Measurements from ENCODE around the gene LMNA. TPM values are rescaled to one million over a fixed set of nuclear protein-coding genes. Genes with fewer than 3 reads are reported as not detected.

The LMNA gene
- total and polyA plus RNA-seq, 10 donors: 33.9 to 279 (median 110) TPM

DNA sequence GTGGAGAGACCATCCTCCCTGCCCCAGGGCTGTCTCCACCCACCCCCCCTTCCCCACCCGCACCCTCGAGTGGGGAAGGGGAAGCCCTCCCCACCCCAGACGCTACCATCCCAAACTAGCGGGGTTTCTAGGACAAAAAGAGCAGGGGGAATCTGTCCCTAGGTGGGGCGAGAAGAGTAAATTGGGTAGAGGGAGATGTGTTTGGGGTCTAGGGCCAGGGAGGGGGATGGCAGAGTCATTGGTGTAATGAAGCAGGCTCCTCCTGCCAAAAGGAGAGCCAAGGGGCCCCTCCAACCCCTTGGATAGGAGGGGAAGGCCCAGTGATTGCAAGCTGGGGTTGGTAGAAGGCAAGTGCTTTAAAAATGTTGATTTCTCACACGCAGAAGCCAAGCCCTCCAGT, 42.3 kb upstream of the LMNA start:
- WGBS, 5 donors: 67 to 75% (median 71%) methylated on average over 6 of the region's 6 CpGs
- peaks cover 0 to 21% (median 0%) of the 10 kb centered on the region in 7 donors for H3K27me3 ChIP-seq (replicated peaks in 1 of 7)
- no peaks in the 10 kb centered on the region for H3K36me3 ChIP-seq
- H3K27ac ChIP-seq: no peak overlapping the region
- H3K9me3 ChIP-seq: no peaks in the 10 kb centered on the region
- no peak for DNase-seq
- H3K4me1 ChIP-seq: peaks cover 5 to 27% (median 18%) of the 10 kb centered on the region in 6 donors
- intact Hi-C loops (cut with DNase I; ENCODE audit: low total_unique reads): no loop called here
- H3K4me3 ChIP-seq: no peak overlapping the region
- TF ChIP-seq, protein P1, sequence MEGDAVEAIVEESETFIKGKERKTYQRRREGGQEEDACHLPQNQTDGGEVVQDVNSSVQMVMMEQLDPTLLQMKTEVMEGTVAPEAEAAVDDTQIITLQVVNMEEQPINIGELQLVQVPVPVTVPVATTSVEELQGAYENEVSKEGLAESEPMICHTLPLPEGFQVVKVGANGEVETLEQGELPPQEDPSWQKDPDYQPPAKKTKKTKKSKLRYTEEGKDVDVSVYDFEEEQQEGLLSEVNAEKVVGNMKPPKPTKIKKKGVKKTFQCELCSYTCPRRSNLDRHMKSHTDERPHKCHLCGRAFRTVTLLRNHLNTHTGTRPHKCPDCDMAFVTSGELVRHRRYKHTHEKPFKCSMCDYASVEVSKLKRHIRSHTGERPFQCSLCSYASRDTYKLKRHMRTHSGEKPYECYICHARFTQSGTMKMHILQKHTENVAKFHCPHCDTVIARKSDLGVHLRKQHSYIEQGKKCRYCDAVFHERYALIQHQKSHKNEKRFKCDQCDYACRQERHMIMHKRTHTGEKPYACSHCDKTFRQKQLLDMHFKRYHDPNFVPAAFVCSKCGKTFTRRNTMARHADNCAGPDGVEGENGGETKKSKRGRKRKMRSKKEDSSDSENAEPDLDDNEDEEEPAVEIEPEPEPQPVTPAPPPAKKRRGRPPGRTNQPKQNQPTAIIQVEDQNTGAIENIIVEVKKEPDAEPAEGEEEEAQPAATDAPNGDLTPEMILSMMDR (IDR thresholded peaks at IDR 0.05 in 8 of 11, conservative IDR thresholded peaks at IDR 0.05 in 3 of 11): no peak
- TF ChIP-seq POLR2A (IDR thresholded peaks at IDR 0.05) (no peak), POLR2AphosphoS5 (IDR thresholded peaks at IDR 0.05) (no peak)

DNA sequence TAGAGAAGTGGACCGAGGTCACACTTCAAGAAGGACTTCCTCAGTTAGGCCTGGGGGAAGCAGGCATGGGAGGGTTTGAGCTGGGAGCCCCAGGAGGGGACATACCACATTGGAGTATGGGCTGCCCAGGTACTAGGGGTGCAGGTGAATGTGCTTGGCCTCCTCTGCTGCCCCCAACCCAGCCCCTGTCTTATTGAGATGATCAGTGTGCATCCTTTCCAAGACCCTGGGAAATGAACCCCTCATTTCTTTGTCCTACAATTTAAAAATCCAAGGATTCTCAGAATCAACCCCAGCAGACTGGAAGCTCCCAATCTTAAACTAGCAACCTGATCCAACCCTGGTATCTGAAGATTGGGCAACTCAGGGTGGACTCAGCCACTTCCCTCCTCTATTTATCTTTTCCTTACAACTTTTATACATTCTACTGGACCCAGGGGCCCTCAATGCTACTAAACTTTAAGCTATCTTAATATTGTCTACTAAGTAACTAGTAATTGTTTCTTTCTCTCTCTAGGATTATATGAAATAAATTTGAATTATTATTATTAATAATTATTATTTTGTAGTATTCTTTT, 41.3 kb upstream of the LMNA start:
- Histone ChIP-seq H3K4me3 (no peak overlapping the region), H3K27ac (no peak overlapping the region), H3K27me3 (replicated peaks in 1 of 7) (peaks cover 0 to 22% (median 0%) of the 10 kb centered on the region in 7 donors), H3K9me3 (no peaks in the 10 kb centered on the region), H3K36me3 (no peaks in the 10 kb centered on the region), H3K4me1 (peaks cover 5 to 28% (median 18%) of the 10 kb centered on the region in 6 donors)
- intact Hi-C loops (cut with DNase I; ENCODE audit: low total_unique reads): no loop called here
- 0 to 38% (median 27%) methylated on average over 1 of the region's 1 CpG for WGBS, 5 donors
- DNase-seq: no peak
- TF ChIP-seq POLR2A (IDR thresholded peaks at IDR 0.05) (no peak), POLR2AphosphoS5 (IDR thresholded peaks at IDR 0.05) (no peak)
- TF ChIP-seq, protein P1 (IDR thresholded peaks at IDR 0.05 in 8 of 11, conservative IDR thresholded peaks at IDR 0.05 in 3 of 11): no peak

DNA sequence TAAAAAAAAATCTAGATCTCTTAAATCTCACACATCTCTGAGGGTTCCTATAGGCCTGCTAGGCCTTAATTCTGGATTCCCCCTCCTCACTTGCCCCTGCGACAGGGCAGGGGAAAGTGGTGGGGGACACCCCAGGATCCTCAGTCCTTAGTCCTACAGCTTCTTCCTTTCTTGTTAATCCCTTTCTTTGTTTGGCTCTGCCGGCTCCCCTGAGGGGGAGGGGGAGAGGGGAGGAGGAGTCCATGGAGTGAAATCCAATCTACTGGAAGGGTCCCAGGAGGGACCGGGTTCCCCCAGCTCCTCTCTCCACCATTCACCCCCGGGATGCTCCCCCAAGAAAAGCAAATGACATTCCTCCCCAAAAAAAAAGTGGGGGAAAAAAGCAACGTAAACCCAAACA, 40.8 kb upstream of the LMNA start:
- H3K9me3 ChIP-seq: no peaks in the 10 kb centered on the region
- H3K27ac ChIP-seq: no peak overlapping the region
- intact Hi-C loops (cut with DNase I; ENCODE audit: low total_unique reads): no loop called here
- no peaks in the 10 kb centered on the region for H3K36me3 ChIP-seq
- no peak for TF ChIP-seq POLR2A (IDR thresholded peaks at IDR 0.05)
- no peak for TF ChIP-seq POLR2AphosphoS5 (IDR thresholded peaks at IDR 0.05)
- TF ChIP-seq, protein P1 (IDR thresholded peaks at IDR 0.05 in 8 of 11, conservative IDR thresholded peaks at IDR 0.05 in 3 of 11): no peak
- H3K4me1 ChIP-seq: peaks cover 5 to 28% (median 18%) of the 10 kb centered on the region in 6 donors
- H3K4me3 ChIP-seq: no peak overlapping the region
- no peak for DNase-seq
- WGBS, 5 donors: 69 to 85% (median 79%) methylated on average over 5 of the region's 5 CpGs
- peaks cover 0 to 22% (median 0%) of the 10 kb centered on the region in 7 donors for H3K27me3 ChIP-seq (replicated peaks in 1 of 7)

DNA sequence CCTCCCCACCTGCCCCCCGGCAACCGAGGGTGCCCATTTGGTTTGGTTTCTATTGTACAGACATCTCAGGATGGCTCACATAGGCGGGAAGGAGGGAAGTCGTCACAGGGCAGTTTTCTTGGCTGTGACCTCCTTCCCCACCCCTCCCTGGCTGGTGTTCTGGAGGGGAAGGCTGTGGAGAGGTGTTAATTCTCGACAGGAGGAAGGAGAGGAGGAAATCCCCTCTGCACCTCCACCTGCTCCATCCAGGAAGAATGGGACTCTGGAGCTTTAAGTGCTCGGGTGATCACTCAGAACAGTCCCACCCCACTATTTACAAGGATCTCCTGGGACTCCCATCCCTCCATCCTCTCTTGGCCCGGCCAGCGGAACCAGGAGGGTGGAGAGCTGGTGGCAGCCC, 39.9 kb upstream of the LMNA start:
- 62 to 87% (median 71%) methylated on average over 5 to 8 of the region's 8 CpGs for WGBS, 5 donors
- intact Hi-C loops (cut with DNase I; ENCODE audit: low total_unique reads): no loop called here

More for the DNA sequence above, 39.9 kb upstream of the LMNA start:
- no peak overlapping the region for H3K27ac ChIP-seq
- H3K27me3 ChIP-seq (replicated peaks in 1 of 7): peaks cover 0 to 22% (median 0%) of the 10 kb centered on the region in 7 donors
- H3K4me3 ChIP-seq: no peak overlapping the region
- peaks cover 5 to 28% (median 18%) of the 10 kb centered on the region in 6 donors for H3K4me1 ChIP-seq
- H3K9me3 ChIP-seq: no peaks in the 10 kb centered on the region
- no peak for DNase-seq
- H3K36me3 ChIP-seq: no peaks in the 10 kb centered on the region
- TF ChIP-seq POLR2AphosphoS5 (IDR thresholded peaks at IDR 0.05): no peak
- TF ChIP-seq, protein P1 (IDR thresholded peaks at IDR 0.05 in 8 of 11, conservative IDR thresholded peaks at IDR 0.05 in 3 of 11): no peak
- no peak for TF ChIP-seq POLR2A (IDR thresholded peaks at IDR 0.05)

Data from spleen (tissue), 11 donors.